ENCODE data around the gene ABCF2. TPM values are rescaled to one million over a fixed set of nuclear protein-coding genes. Genes with fewer than 3 reads are reported as not detected.

The ABCF2 gene
- total RNA-seq, 6 donors from 2014 or later = 19.8 to 48.2 (median 28.6) TPM

- 63 to 69% methylated on average over 7 of the region's 7 CpGs for WGBS, 2 donors
- Histone ChIP-seq H3K27ac (peak overlapping the region; percentile 79 to 90 (median 84)), H3K27me3 (peaks cover 0 to 5% (median 2%) of the 10 kb centered on the region in 4 donors), H3K9me3 (no peaks in the 10 kb centered on the region), H3K4me3 (peak overlapping the region in 1 of 4 donors; percentile 65), H3K36me3 (no peaks in the 10 kb centered on the region), H3K4me1 (peaks cover 35 to 72% (median 51%) of the 10 kb centered on the region in 4 donors)
- TF ChIP-seq POLR2AphosphoS5 (IDR thresholded peaks at IDR 0.05) (no peak), POLR2A (IDR thresholded peaks at IDR 0.05) (no peak), EP300 (IDR thresholded peaks at IDR 0.05) (no peak)
- TF ChIP-seq, protein P1, sequence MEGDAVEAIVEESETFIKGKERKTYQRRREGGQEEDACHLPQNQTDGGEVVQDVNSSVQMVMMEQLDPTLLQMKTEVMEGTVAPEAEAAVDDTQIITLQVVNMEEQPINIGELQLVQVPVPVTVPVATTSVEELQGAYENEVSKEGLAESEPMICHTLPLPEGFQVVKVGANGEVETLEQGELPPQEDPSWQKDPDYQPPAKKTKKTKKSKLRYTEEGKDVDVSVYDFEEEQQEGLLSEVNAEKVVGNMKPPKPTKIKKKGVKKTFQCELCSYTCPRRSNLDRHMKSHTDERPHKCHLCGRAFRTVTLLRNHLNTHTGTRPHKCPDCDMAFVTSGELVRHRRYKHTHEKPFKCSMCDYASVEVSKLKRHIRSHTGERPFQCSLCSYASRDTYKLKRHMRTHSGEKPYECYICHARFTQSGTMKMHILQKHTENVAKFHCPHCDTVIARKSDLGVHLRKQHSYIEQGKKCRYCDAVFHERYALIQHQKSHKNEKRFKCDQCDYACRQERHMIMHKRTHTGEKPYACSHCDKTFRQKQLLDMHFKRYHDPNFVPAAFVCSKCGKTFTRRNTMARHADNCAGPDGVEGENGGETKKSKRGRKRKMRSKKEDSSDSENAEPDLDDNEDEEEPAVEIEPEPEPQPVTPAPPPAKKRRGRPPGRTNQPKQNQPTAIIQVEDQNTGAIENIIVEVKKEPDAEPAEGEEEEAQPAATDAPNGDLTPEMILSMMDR (IDR thresholded peaks at IDR 0.05) = no peak
- DNase-seq = no peak
- ATAC-seq (ENCODE audit: low FRiP score in 2 of 2) = no peak
These were observed 23.5 kb upstream of the ABCF2 start for GRCh38 chr7:151250181-151251132.

- peak overlapping the region in 3 of 4 donors; percentile 59 to 69 (median 64) for H3K4me3 ChIP-seq
- H3K27ac ChIP-seq = peak overlapping the region; percentile 79 to 90 (median 84)
- TF ChIP-seq, protein P1 (IDR thresholded peaks at IDR 0.05) = no peak
- TF ChIP-seq POLR2A (IDR thresholded peaks at IDR 0.05) (no peak), POLR2AphosphoS5 (IDR thresholded peaks at IDR 0.05) (no peak), EP300 (IDR thresholded peaks at IDR 0.05) (no peak)
- WGBS, 2 donors = 19 to 23% methylated on average over 5 of the region's 5 CpGs
- DNase-seq (peak in 1 of 2 donors; percentile 80), ATAC-seq (ENCODE audit: low FRiP score in 2 of 2) (peak in 1 of 2 donors; percentile 49)
- H3K36me3 ChIP-seq = no peaks in the 10 kb centered on the region
- no peaks in the 10 kb centered on the region for H3K9me3 ChIP-seq
- peaks cover 0 to 12% (median 5%) of the 10 kb centered on the region in 4 donors for H3K27me3 ChIP-seq
- H3K4me1 ChIP-seq = peaks cover 43 to 79% (median 59%) of the 10 kb centered on the region in 4 donors
These were observed 22.7 kb upstream of the ABCF2 start for GRCh38 chr7:151249732-151250072.

DNA sequence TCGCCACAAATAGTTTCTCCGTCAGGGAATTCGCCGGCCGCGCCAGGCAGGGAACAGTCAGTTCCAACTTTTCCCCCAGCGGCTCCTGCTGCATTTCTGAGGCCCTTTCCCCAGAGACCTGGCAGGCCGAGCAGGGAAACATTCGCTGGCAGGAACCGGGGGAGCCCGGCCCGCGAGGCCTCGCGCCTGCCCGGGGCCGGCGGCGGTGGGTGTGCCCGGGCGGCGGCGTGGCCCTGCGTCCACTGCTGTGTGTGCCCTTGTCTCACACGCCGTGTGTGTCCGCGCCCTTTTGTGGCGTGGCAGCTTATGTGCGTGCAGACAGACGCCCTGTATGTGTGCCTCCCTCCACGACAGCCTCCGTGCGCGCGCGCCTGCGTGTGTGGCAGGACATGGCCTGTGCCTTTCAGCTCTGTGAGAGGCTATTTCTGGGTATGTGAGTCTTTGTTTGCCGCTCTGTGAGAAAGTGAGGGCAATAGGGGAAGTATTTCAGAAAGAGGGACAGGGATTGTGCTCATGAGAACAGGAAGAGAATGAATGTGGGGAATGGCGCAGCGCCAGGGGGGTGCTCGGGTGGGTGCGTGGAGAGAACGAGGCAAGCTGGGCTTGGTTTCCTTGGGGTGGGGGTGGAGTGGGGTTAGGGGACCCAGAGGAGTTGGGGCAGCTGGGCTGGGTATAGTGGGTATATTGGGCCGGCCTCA lies 22.2 kb upstream of the ABCF2 start:
- Histone ChIP-seq H3K27me3 (peaks cover 0 to 13% (median 6%) of the 10 kb centered on the region in 4 donors), H3K4me3 (peak overlapping the region in 3 of 4 donors; percentile 59 to 69 (median 64)), H3K9me3 (no peaks in the 10 kb centered on the region), H3K4me1 (peaks cover 48 to 84% (median 64%) of the 10 kb centered on the region in 4 donors), H3K27ac (peak overlapping the region; percentile 79 to 90 (median 84)), H3K36me3 (no peaks in the 10 kb centered on the region)
- WGBS, 2 donors = 4 to 5% methylated on average over 15 to 37 of the region's 45 CpGs
- peak; percentile 51 to 93 for DNase-seq
- no peak for TF ChIP-seq EP300 (IDR thresholded peaks at IDR 0.05)
- TF ChIP-seq POLR2A (IDR thresholded peaks at IDR 0.05) = peak in 1 of 4 donors; percentile 36
- peak; percentile 46 to 60 for ATAC-seq (ENCODE audit: low FRiP score in 2 of 2)

- H3K27me3 ChIP-seq = peaks cover 0 to 13% (median 6%) of the 10 kb centered on the region in 4 donors
- peaks cover 55 to 91% (median 71%) of the 10 kb centered on the region in 4 donors for H3K4me1 ChIP-seq
- TF ChIP-seq EP300 (IDR thresholded peaks at IDR 0.05) = no peak
- TF ChIP-seq, protein P1 (IDR thresholded peaks at IDR 0.05) = peak in 1 of 6 experiments; percentile 9
- no peaks in the 10 kb centered on the region for H3K36me3 ChIP-seq
- WGBS, 2 donors = 1% methylated on average over 32 to 40 of the region's 71 CpGs
- DNase-seq (peak; percentile 61 to 94), ATAC-seq (ENCODE audit: low FRiP score in 2 of 2) (peak in 1 of 2 donors; percentile 68)
- no peaks in the 10 kb centered on the region for H3K9me3 ChIP-seq
- peak within 1 kb of the TSS; percentile 79 to 90 (median 84) for H3K27ac ChIP-seq
- peak within 1 kb of the TSS; percentile 39 to 69 (median 62) for H3K4me3 ChIP-seq
These were observed 21.5 kb upstream of the ABCF2 start, which contains the start of gene SMARCD3 for GRCh38 chr7:151248346-151249033. Gene SMARCD3 (minus strand): TSS chr7:151248694. CDS start chr7:151248562, 132 bp downstream.

All from upper lobe of left lung (tissue), 6 donors.